Stimulated activated CD4-positive, alpha-beta T cell treated with anti-CD3 and anti-CD28 coated beads, Interleukin-2, amount 100 ng/mL, for 48 hours (primary cell): ENCODE data around the gene ELF2.
A peak's percentile ranks its signal among the peaks of the same experiment; 100 is the strongest.
"Not testable (repeated sequence)": the region's sequence is repeated elsewhere in the genome, so short reads cannot be mapped to it uniquely, and the experiment has no call there.

Experiments used
- DNase-seq, 2 donors: peaks; one replicate each; pipeline ENCODE4 v3.0.0-alpha.2; 2020

The ELF2 gene

DNA sequence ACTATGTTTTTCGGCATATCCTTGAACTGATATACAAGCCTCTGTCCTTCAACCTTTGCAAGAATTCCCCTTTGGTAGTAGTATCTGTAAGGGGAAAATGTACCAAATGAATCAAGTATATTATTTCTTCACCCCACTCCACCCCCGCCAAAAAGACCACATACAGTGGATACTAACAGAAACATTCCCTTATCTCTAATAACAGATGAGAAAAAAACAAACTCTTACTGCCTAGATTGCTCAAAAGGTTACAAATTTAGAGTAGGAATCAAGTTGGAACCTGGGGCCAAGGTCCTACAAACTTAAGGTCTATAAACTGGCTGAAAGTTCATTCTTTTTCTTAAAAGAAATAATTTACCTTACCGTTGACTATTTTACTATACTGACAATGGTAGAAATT lies 116.4 kb downstream of the ELF2 start:
- DNase-seq, result no peak

DNA sequence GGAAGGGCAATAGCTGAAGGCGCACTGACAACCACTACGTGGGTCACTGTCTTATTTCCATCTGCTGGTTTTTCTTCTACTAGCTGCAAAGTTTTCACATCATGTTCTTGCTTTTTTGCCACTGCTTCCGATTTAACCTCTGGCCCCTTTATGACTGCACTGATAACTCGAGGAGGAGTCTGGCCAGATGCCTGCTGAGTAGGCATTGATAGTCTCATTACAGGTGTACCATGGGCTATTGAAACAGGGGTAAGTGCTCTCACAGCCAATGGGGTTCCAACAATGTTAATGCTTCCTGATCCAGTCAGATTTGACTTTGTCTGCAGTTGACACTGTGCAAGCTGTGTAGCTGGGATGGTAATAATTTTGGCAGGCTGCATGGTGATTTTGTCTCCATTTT lies 118.0 kb downstream of the ELF2 start:
- DNase-seq, result not testable (repeated sequence)

DNA sequence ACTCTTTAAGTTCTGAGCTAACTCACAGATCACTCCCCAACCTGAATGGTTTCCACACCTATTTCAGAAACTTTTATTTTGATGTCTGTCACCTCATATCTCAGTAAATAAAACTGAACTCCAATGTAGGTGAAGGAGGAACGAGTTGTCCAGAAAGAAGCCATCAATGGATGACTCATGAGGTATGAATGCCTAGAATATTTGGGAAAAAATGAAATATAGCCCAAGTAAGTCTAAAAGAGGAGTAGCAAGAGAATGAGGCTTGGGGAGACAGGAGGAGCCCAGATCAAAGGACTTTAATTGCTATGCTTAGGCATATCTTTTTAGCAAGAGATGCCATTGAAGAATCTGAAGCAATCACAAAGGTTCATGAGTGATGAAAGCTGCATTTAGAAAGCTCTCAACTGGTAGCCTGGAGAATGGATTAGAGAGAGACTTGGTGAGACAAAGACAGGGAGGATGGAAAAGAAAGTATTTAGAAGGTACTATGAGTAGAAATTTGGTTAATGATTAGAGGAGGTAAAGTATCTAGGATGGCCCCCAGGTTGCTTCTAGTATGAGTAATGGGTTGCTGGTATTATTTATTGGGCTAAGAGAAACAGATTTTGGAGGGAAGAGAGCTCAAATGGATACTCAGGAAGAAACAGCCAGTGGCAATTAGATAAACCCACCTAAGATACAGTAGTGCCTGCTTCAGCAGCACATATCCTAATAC lies 122.1 kb downstream of the ELF2 start:
- DNase-seq, result no peak

DNA sequence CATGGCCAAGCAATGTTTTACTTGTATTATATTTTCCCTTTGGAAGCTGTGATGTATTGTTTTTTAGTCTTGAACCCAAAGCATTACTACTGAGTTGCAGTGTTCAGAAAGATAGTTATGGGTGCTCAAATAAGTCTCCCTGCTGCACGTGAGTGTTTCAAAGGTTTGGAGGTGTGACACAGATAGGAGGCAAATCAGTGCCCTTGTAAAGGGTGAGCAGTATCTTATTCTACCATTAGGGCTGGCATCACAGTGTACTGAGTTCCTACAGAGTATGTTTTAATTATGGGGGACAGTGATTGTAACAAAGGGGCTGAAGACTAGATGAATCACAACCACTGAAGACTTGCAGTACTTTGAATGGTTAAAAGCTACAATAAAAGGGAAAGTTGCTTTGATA lies 123.1 kb downstream of the ELF2 start:
- no peak for DNase-seq

DNA sequence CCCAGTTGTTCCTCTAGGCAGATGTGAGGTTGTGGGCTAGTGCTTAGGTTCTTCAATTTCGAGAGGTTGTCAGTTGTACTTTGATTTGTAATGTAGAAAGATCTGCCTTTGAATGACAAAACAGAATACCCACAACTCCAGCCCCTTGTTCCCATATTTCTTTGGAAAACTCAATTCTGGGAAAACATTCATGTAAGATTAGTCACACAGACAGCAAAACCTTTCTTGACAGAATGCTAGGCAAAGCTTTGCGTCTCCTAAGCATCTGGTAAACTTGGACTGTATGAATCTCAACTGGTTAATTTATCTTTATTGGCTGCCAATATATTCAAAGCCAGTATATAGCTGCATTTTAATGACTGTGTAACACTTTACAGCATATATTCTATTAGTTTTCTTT lies 126.6 kb downstream of the ELF2 start:
- no peak for DNase-seq

DNA sequence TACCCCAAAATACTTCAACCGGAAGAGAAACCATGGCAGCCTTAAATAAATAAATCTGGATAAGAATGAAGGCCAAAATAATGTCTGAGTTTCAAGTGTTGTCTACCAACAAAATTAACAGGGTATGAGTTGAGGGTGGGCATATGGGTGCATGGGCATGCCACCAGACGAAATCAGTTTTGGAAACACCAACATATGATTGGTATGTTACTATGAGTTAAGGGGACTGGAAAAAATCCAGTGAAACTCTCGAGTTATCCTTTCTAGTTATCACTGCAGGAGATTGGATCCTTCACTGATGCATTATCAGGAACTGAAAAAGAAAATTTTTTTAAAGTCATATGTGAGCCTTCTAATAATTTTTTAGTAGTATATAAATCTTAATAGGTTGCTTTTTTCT lies 129.0 kb downstream of the ELF2 start:
- DNase-seq, result no peak

DNA sequence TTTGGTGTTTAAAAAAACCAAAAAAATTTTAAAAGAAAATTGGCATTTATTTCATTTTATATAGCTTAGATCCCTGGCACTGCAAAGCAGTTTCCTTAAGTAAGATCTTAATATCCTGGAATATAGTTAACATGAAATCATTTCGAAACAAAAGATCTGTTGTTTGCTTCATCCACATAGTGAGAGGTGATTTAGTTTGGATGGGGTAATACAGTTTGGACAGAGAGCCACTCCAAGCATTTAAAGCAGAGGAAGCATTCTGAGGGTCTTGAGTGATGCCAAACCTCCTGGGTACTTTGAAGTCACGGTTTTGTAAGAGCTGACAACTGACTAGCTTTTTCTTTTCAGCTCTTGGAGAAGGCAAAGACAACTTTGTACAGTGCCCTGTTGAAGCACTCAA lies 132.7 kb downstream of the ELF2 start:
- no peak for DNase-seq

DNA sequence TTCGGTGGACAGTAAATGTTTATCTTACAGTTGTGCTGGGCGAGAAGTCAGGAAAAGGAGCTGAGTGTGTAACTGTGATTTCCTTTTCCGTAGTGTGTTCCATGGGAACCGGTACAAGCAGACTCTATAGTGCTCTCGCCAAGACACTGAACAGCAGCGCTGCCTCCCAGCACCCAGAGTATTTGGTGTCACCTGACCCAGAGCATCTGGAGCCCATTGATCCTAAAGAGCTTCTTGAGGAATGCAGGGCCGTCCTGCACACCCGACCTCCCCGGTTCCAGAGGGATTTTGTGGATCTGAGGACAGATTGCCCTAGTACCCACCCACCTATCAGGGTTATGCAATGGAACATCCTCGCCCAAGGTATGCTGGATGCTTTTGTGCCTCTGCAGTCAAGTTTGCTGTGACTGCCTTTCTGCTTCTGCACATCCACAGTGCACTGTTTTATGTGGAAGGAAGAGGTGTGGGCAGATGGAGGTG lies 134.0 kb downstream of the ELF2 start:
- no peak for DNase-seq

DNA sequence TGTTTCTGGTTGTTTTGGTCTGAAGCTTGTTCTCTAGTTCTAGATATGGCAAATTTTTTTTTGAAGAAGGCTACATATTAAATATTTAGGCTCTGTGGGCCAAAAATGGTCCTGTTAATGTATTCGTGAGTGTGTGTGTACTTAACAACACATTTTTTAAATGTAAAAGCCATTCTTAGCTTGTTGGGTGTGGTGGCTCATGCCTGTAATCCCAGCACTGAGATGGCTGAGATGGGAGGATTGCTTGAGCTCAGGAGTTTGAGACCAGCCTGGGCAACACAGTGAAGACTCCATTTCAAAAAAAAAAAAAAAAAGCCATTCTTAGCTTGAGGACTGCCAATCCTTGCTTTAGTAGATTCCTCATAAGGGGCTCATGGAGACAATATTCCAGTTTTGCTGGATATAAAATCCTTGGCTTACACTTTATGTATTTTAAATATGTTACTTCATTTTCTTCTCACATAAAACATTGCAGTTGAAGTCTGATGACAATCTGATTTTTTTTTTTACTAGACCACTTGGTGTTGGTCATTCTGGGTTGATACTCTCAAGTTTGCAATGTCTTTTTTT lies 138.1 kb downstream of the ELF2 start:
- no peak for DNase-seq

DNA sequence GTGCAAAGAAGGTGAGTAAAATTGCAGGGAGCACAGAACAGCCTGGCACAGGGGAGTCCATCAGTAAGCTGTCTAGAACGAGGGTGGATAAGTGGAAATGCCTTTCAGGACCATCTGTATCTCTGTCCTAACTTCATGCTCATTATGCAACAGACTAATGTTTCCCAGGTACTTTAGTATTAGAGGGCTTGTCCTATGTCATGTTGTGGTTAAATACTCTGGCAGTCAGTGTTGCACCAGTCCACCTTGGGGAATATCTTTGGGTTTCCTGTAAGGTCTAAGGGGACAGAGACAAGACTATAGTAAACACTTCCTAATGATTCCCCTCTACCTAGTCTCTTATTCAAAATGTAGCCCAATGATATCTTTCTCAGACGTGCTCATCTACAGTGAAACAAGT lies 140.1 kb downstream of the ELF2 start:
- no peak for DNase-seq

DNA sequence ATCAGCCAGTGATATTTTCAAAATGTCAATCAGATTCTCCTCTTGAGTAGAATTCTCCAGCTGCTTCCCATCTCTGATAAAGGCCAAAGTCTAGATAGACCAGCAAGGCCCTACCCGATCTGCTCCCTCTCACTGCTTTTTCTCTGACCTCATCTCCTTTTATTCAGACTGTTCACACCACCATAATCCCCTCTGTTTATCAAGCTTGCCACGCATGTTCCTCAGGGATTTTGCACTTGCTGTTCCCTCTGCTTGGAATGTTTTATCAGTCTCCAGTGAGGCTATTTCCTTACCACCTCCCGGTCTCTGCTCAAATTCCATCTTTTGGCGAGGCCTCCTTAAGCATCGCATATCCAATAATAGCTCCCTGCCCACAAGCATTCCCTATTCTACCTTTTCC lies 141.4 kb downstream of the ELF2 start:
- no peak for DNase-seq

DNA sequence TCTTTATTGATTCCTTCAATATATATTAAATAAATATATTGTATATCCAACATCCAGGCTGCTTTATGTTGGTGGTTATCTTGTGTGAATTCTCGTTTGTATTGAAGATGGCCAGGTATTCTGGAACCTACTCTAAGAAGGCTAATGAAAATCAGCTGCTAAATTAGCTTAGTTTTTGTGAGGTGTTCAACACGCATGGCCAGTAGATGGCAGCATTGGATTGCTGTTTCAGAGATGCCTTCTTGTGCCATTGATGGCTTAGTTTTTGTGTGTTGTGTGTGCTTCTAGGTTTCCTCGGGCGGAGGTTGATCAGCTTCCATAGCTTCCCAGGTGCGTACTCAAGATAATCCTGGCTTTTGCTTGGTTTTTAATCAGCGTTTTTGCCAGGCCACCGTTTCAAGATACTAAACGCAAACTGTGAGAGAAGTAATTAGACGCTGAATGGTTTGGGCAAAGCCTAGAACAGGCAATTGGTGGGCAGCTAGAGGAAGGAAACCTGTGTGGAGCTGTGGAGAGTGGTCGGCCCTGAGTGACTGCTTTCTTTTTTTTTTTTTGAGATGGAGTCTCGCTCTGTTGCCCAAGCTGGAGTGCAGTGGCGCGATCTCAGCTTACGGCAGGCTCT lies 146.3 kb downstream of the ELF2 start:
- DNase-seq, result peak; percentile 63 to 69

DNA sequence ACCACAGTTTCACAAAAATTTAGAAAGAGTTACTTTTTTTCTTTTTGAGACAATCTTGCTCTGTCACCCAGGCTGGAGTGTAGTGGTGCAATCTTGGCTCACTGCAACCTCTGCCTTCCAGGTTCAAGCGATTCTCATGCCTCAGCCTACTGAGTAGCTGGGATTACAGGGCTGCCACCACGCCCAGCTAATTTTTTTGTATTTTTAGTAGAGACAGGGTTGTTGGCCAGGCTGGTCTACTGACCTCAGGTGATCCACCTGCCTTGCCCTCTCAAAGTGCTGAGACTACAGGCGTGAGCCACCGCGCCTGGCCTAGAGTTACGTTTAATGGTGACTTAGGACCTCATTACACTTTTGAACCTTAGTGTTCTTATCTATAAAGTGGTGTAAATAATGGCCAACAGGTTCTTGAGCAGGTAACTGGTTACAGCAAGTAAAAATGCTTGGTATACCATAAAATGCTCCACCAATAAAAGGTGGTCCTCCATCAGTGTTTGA lies 147.1 kb downstream of the ELF2 start:
- DNase-seq, result not testable (repeated sequence)

DNA sequence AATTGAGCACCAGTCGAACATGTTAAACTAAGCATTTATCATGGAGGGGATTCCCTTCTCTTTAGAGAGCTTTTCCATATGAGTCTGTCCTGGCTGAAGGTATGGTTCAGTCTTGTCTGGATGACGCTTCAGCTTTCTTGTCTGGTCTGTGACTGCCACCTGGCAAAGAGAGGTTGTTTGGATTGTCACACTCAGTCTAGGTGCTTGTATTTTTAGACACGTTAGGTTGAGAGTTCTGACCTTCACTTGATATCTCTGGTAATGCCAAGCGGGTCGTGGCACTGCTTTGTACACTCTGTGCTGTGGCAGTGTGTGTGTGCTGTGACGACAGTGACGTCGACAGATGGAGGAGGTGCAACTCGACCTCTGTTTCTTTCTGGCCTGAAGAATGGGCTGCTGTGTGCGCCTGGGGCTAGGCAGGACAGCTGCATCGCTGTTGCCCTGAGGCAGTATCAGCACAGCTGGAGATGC lies 148.8 kb downstream of the ELF2 start:
- no peak for DNase-seq

DNA sequence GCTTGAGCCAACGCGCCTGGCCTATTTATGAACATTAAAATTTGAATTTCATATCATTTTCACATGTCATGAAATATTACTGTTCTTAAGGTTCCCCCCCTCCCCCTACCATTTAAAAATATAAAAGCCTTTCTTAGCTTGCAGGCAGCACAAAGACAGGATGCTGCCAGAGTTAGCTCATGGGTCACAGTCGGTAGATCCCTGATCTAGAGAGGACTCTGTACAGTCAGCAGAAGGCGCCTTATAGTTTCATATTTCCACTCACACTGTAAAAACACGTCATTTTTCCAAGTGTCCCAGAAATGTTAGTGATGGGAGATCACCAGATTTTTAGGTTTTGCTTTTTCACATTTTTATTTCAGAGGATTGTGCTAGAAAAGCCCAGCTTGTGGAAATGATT lies 149.2 kb downstream of the ELF2 start:
- no peak for DNase-seq

DNA sequence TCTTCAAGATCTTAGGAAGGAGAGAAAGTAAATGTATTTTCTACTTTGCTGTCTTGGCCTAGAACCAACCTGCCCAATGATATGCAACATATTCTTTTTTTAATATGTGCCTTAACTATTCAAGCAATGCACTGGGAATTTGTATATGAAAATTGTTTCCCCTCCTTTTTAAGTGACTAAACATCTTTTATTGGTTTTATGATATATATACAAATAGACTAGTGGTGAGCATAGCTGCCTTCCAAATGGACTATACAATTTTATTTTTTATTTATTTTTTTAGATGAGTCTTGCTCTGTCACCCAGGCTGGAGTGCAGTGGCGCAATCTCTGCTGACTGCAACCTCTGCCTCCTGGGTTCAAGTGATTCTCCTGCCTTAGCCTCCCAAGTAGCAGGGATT lies 151.2 kb downstream of the ELF2 start:
- DNase-seq, result no peak

DNA sequence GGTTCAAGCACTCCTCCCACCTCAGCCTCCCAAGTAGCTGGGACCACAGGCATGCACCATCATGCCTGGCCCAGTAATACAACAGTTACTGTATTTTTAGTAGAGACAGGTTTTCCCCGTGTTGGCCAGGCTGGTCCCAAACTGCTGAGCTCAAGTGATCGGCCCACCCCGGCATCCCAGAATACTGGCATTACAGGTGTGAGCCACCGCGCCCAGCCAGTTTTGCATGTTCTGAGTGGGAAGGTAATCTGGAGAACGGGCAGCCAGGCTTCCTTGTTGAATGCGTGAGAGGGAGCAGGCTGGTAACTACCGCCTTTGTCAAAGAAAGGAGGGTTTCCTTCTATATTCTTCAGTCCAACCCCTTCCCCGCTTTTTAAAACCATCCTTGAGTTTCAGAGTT lies 152.3 kb downstream of the ELF2 start:
- no peak for DNase-seq

DNA sequence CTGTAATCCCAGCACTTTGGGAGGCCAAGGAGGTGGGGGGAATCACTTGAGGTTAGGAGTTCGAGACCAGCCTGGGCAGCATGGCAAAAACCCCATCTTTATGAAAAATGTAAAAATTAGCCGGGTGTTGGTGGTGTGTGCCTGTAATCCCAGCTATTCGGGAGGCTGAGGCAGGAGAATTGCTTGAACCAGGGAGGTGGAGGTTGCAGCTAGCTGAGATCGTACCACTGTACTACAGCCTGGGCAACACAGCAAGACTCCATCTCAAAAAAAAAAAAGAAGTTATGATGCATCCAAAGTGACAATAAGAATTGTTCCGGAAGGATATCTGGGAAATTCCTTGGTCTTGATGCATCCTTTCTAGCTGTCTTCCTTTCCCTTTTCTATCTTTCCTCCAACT lies 154.2 kb downstream of the ELF2 start:
- DNase-seq, result no peak

DNA sequence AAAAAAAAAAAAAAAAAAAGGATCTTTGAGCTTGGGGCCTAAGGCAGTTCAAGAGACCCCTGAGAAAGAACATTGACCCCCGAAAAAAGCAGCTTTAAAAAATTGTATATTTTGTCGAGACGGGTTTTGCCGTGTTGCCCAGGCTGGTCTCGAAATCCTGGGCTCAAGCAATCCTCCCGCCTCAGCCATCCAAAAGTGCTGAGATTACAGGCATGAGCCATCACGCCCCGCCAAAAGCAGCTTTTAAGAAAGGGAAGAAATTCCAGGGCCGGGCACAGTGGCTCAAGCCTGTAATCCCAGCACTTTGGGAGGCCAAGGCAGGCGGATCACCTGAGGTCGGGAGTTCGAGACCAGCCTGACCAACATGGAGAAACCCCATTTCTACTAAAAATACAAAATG lies 155.9 kb downstream of the ELF2 start:
- not testable (repeated sequence) for DNase-seq

DNA sequence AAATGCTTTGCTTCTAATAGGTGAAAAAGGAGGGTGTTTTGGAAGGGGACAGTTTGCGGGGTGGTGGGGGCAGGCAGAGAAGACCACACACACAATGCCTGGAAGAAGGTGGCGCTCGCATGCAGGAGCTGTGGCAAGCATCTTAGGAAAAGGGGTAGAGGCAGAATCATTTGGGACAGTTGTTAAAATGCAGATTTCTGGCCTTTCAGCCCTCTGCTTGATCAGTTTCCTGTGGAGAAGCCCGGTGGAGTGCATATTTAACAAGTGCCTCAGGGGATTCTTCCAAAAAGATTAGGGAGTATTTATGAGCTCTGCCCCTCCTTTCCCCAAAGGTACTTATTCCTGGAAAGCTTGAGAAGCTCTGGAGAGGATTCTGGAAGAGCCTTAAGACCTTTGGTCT lies 156.6 kb downstream of the ELF2 start:
- no peak for DNase-seq

DNA sequence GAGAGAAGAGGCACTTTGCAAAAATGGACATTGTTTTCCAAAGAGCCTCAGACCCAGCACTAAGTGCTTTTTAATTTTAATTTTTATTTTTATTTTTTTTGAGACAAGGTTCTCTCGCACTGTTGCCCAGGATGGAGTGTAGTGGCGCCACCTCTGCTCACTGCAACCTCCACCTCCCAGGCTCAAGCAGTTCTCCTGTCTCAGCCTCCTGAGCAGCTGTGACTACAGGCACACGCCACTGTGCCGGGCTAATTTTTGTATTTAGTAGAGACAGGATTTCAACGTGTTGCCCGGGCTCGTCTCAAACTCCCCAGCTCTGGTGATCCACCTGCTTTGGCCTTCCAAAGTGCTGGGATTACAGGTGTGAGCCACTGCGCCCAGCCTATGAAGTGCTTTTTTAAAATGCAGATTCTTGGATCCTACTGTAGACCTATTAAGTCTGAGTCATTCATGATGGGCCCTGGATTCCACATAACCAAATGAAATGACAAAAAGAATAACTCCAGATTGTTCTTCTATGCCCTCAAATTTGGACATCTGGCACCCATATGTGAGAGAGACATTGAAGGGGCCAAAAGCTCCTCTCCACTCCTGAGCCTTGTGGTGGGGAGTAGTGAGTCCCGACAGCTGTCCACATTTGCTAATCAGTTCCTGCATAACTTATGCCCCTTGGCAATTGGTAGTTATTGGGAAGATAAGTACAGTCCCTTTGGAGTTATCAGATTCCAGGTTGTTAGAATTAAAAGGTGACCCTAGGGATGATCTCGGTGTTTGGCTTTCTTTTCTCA lies 157.9 kb downstream of the ELF2 start:
- no peak for DNase-seq

DNA sequence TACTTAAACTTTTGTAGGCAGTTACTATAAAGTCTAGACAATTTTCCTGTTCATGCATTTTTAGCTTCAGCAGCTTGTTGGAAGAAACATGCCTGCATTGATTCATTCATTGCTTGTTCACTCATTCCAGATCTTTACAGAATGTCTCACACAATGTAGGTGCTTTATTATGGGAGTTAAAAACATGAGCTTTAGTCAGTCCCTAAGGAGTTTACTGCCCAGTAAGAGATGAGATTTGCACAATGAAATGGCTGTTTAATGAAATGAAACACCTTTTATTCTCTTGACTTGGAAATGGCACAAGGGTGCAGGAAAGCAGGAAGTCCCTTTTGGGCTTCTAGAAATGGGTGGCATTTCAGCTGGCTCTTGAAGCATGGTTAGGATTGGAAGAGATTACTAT lies 158.5 kb downstream of the ELF2 start:
- DNase-seq, result no peak

DNA sequence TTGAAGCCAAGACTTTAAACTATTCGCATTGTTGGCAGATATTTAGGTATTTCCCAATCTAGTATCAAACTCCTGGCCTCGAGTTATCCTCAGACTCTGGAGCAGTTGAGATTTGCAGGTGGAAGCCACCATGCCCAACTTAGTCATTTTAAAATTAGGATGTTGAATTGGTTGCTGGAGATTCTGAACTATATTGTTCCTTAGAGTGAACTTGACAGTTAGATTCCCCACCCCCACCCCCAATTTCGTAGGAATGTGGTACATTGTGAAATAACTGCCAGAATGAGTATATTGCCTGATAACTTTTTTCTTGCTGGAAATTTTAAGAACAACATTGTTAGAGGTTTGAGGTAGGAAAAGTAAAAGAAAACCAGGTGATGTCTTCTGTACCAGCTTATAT lies 159.2 kb downstream of the ELF2 start:
- DNase-seq, result no peak
